ENCODE data around the gene NAT9.

The NAT9 gene

DNA sequence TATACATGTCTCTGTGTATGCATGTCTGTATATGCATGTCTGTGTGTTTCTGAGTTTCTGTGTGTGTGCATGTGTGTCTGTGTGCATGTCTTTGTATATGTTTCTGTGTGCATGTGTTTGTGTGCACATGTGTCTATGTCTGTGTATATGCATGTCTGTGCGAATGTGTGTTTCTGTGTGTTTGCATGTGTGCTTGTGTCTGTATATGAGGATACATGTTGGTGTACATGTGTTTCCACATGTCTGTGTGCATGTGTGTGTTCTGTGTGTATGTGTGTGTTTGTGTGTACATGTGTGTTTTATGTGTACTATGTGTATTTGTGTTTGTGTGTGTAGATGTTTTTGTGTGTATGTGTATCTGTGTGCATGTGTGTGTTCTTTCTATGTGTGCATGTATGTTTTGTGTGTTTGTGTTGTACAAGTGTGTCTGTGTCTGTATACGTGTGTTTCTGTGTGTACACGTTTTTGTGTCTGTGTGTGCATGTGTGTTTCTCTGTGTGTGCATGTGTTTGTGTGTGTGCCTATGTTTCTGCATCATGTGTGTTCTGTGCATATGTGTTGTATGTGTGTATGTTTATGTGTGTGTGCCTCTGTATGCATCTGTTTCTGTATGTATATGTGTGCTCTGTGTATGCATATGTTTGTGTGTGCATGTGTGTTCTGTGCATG is 48.0 kb downstream of the NAT9 start:
- Histone ChIP-seq H3K36me3 (ENCODE audit: insufficient read depth, low read length) (no peaks in the 10 kb centered on the region), H3K27ac (ENCODE audit: low read depth, low read length, poor library complexity, severe bottlenecking) (no peak overlapping the region), H3K9me2 (ENCODE audit: low read depth, low read length) (no peaks in the 10 kb centered on the region), H3K79me2 (ENCODE audit: insufficient read depth, low read length) (no peaks in the 10 kb centered on the region), H3K4me1 (ENCODE audit: insufficient read depth, low read length, severe bottlenecking) (no peaks in the 10 kb centered on the region), H4K20me1 (ENCODE audit: insufficient read depth, low read length) (no peaks in the 10 kb centered on the region), H3K9me3 (ENCODE audit: low read length) (no peaks in the 10 kb centered on the region), H3K4me3 (ENCODE audit: low read depth, low read length, poor library complexity, severe bottlenecking) (no peak overlapping the region), H3K9ac (ENCODE audit: low read length) (no peak overlapping the region), H3K27me3 (ENCODE audit: insufficient read depth, low read length) (no peaks in the 10 kb centered on the region; the same call in 1 of the 2 replicates), H3F3A (ENCODE audit: insufficient read depth, low read length) (peaks cover 5% of the 10 kb centered on the region; the same call in 1 of the 2 replicates), H3K4me2 (ENCODE audit: low read length) (no peak overlapping the region), H2AFZ (ENCODE audit: low read length) (no peak overlapping the region)
- TF ChIP-seq, protein P1, sequence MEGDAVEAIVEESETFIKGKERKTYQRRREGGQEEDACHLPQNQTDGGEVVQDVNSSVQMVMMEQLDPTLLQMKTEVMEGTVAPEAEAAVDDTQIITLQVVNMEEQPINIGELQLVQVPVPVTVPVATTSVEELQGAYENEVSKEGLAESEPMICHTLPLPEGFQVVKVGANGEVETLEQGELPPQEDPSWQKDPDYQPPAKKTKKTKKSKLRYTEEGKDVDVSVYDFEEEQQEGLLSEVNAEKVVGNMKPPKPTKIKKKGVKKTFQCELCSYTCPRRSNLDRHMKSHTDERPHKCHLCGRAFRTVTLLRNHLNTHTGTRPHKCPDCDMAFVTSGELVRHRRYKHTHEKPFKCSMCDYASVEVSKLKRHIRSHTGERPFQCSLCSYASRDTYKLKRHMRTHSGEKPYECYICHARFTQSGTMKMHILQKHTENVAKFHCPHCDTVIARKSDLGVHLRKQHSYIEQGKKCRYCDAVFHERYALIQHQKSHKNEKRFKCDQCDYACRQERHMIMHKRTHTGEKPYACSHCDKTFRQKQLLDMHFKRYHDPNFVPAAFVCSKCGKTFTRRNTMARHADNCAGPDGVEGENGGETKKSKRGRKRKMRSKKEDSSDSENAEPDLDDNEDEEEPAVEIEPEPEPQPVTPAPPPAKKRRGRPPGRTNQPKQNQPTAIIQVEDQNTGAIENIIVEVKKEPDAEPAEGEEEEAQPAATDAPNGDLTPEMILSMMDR (IDR thresholded peaks at IDR 0.05; ENCODE audit: low read length) = no peak
- TF ChIP-seq EZH2 (IDR thresholded peaks at IDR 0.05; ENCODE audit: borderline replicate concordance, low read length) = no peak

DNA sequence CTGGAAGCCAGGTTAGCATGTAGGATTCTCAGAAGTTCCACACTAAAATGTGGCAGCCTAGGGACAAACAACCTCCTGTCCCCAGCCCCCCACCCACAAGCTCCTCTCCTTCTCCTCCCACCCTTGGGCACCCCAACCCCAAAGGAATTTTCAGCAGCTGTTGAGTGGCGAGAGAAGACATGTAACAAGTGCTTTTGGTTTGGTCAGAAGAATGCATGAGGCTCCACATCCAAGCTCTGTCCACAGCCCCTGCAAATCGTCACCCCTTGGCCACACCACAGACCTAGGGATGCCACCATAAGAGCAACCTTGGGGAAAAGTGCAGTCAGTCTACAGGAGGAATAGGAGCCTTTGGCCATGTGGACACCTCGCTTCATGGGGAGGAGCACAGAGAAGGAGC is 51.0 kb downstream of the NAT9 start:
- Histone ChIP-seq H3K79me2 (ENCODE audit: insufficient read depth, low read length) (no peaks in the 10 kb centered on the region), H3K9me3 (ENCODE audit: low read length) (no peaks in the 10 kb centered on the region), H2AFZ (ENCODE audit: low read length) (no peak overlapping the region), H3K4me2 (ENCODE audit: low read length) (no peak overlapping the region), H3F3A (ENCODE audit: insufficient read depth, low read length) (peaks cover 5% of the 10 kb centered on the region; the same call in 1 of the 2 replicates), H3K9me2 (ENCODE audit: low read depth, low read length) (no peaks in the 10 kb centered on the region), H4K20me1 (ENCODE audit: insufficient read depth, low read length) (no peaks in the 10 kb centered on the region), H3K4me1 (ENCODE audit: insufficient read depth, low read length, severe bottlenecking) (no peaks in the 10 kb centered on the region), H3K4me3 (ENCODE audit: low read depth, low read length, poor library complexity, severe bottlenecking) (no peak overlapping the region), H3K9ac (ENCODE audit: low read length) (no peak overlapping the region), H3K27me3 (ENCODE audit: insufficient read depth, low read length) (no peaks in the 10 kb centered on the region; the same call in 1 of the 2 replicates), H3K36me3 (ENCODE audit: insufficient read depth, low read length) (no peaks in the 10 kb centered on the region), H3K27ac (ENCODE audit: low read depth, low read length, poor library complexity, severe bottlenecking) (no peak overlapping the region)
- TF ChIP-seq, protein P1 (IDR thresholded peaks at IDR 0.05; ENCODE audit: low read length) = no peak
- TF ChIP-seq EZH2 (IDR thresholded peaks at IDR 0.05; ENCODE audit: borderline replicate concordance, low read length) = no peak

DNA sequence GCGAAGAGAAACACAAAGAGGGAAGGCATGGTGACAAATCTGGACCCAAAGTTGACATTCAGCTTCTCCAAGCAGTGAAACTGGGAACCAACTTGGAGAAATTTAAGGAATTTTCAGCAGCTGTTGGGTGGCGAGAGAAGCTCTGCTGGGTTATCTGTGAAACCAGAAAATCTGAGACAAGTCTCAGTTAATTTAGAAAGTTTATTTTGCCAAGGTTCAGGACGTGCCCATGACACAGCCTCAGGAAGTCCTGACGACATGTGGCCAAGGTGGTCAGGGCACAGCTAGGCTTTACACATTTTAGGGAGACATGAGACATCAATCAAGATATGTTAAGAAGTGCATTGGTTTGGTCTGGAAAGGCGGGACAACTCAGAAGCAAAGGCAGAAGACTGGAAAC is 52.3 kb downstream of the NAT9 start:
- Histone ChIP-seq H3K79me2 (ENCODE audit: insufficient read depth, low read length) (no peaks in the 10 kb centered on the region), H3F3A (ENCODE audit: insufficient read depth, low read length) (peaks cover 5% of the 10 kb centered on the region; the same call in 1 of the 2 replicates), H2AFZ (ENCODE audit: low read length) (no peak overlapping the region), H3K4me2 (ENCODE audit: low read length) (no peak overlapping the region), H3K27ac (ENCODE audit: low read depth, low read length, poor library complexity, severe bottlenecking) (no peak overlapping the region), H3K9ac (ENCODE audit: low read length) (no peak overlapping the region), H4K20me1 (ENCODE audit: insufficient read depth, low read length) (no peaks in the 10 kb centered on the region), H3K4me3 (ENCODE audit: low read depth, low read length, poor library complexity, severe bottlenecking) (no peak overlapping the region), H3K4me1 (ENCODE audit: insufficient read depth, low read length, severe bottlenecking) (no peaks in the 10 kb centered on the region), H3K9me2 (ENCODE audit: low read depth, low read length) (no peaks in the 10 kb centered on the region), H3K27me3 (ENCODE audit: insufficient read depth, low read length) (no peaks in the 10 kb centered on the region; the same call in 1 of the 2 replicates), H3K9me3 (ENCODE audit: low read length) (no peaks in the 10 kb centered on the region), H3K36me3 (ENCODE audit: insufficient read depth, low read length) (no peaks in the 10 kb centered on the region)
- TF ChIP-seq, protein P1 (IDR thresholded peaks at IDR 0.05; ENCODE audit: low read length) = no peak
- TF ChIP-seq EZH2 (IDR thresholded peaks at IDR 0.05; ENCODE audit: borderline replicate concordance, low read length) = no peak

Measured in OCI-LY1 (cell line).